A172 (cell line): ENCODE measurements around the gene TBC1D14. TPM values are rescaled to one million over a fixed set of nuclear protein-coding genes. Genes with fewer than 3 reads are reported as not detected.

Experiments
- DNase-seq: peaks from one replicate; pipeline ENCODE4 v3.0.0-alpha.2; 2015; ENCODE audit warnings: low spot score
- total RNA-seq: library from RNA; depleted of rRNA; stranded (reverse); fragments of >200 nt; shearing (Covaris generic); gene quantifications from 2 replicates; pipeline ENCODE4 v1.2.3, GENCODE V29; 2014

TBC1D14 gene
- total RNA-seq, 1 experiment from 2014 or later: 59.1 TPM

DNA sequence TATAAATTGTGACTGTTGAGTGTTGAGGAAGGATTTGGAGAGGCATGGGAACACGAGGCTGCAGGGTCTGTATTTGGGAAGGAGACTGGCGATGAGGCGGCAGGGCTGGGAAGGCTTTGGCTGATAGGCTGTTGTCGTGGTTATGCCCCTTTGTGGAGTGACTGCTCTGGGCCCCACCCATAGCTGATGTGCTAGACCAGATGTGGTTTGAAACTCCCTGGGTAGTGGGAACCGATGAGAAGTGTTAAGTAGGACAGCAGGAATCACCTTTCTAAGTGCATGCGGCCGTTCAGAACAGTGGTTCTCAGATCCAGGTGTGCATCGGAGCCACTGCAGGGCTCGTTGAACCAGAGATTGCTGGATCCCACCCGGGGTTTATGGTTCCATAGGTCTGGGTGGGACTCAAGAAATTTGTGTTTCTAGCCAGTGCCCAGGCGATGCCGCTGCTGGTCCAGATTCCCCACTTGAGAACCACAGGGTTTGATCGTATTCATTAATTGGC is 42.3 kb downstream of the TBC1D14 start:
- DNase-seq: no peak

DNA sequence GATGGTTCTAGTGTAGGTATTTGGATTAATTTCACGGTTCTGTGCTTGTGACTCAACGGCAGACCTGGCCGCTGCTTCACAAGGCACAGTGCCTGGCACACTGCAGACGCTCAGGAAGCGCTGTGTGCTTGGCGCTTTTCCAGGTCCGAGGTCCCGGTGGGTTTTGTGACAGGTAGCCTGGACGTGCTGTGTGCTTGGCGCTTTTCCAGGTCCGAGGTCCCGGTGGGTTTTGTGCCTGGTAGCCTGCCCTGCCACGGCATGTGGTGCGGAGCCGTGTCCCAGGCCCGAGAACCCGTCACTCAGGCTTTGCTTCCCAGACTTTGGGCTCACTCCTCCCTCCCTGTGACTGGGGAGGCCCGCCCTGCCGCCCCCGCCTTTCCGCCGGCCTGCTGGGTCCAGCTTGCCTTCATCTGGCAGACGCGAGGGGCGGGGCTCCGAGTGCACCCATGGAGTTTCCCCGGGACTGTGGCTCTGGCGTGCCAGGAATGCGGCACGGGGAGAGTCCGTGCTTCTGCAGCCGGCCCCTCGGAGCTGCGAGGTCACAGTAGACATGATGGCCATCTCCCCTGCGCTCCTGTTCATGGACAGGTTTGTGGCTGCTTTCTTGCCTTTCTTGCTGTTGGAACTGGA is 44.2 kb downstream of the TBC1D14 start:
- no peak for DNase-seq

DNA sequence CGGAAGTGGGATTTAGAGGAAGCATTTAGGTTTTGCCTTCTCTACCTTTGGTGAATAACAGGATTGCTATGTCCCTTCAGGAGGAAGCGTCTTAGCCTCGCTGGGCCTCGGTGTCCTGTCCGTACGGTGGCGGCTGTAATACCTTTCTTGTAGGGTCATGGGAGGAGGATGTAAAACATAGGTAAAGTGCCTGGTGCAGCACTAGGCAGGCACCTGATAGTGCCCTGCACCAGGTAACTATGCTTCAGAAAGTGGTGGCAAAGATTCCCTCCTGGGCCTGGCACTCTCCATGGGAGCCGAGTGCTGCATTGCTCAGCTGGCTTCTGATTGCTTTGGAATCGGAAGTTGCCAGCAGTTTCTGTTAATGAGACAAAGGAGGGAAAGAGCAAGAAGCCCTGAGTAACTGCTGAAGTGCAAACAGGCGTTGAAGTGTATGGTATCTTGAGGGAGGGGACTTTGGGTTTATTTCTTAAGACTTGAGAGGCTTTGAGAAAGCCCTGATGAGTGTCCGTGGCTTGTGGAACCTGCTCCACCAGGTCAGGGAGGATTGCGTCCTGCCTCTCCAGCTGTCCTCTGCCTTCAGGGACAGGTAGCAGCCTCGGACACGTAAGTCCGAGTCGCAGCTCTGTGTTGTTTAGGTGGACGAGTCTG is 45.8 kb downstream of the TBC1D14 start:
- no peak for DNase-seq

DNA sequence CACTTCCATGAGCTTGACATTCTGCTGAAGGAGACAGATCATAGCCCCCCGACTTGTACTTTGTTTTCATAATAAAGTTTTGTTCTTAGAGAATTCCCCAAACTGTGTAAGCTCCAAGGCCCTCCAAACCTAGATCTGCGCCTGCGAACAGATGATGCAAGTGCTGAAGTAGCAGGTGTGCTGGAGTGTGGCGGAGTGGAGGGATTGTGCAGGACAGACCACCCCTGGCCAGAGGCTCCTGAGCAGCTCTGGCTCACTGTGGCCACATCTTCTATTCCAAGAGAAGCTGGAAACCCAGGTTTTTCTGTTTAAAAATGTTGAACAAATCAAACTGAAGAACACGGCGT is 46.4 kb downstream of the TBC1D14 start:
- no peak for DNase-seq

DNA sequence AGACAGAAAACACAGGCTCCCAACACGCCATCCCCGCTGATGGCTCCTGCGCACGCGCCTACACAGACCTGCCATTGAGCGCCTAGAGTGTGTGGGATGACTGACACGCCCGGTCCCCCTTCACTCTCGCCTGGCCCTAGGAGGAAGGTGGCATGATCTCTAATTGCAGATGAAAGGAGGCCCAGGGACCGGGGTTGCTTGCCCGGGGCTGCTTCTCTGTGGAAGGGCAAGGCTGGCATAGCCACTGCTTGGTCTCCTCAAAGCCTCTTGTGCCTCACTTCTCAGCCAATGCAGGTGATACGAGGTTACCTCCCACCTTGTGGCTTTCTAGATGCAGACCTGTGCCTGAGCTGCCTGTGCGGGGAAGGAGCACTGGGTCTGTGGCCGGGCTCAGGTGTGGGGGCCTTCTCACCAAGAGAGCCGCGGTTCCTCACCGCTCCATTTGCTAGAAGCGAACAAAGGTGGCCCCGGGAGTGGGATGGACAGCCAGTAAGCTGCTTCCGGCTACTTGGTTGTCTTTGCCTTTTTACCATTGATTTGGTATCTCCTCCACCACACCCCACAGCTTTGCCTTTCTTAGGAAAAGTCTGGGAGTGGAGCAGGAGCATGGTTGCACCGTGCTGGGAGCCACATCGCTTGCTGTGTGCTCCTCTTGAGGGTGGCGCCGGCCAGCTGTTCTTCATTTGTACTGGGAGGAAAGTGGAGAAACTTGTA is 47.0 kb downstream of the TBC1D14 start:
- no peak for DNase-seq

DNA sequence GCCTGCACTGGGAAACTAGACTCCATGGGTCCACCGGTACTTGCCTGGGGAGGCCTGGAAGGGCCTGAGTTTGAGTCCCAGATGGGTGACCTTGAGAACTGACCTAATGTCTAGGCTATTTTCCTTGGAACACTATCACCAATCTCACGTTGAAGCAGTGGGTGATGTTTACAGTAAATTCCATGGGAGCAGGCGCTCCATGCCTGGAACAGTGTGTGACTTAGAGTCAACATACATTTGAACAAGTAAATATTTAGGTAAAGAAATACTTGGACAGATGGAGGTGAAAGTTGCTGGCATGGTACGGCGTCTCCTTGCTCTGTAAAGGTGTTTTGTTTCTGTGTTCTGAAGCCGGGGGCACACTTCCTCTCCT is 47.5 kb downstream of the TBC1D14 start:
- DNase-seq: no peak

DNA sequence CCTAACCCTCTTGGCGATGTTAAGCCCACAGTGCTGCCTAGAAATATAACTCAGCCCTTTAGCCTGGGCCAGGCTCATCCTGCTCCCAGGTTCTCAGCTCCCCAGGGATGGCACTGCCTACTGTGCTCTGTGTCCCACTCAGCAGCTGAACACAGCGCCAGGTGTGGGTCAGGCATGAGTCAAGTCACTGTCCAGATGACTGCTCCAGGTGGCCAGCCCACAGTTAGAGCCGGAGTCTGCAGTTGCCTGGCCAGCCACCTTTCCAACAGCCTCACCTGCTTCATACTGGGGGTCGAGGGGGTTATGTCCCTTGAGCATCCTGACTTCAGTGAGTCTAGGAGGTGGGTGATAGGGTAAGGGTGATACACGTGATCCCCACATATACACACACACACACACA is 48.4 kb downstream of the TBC1D14 start:
- DNase-seq: no peak

DNA sequence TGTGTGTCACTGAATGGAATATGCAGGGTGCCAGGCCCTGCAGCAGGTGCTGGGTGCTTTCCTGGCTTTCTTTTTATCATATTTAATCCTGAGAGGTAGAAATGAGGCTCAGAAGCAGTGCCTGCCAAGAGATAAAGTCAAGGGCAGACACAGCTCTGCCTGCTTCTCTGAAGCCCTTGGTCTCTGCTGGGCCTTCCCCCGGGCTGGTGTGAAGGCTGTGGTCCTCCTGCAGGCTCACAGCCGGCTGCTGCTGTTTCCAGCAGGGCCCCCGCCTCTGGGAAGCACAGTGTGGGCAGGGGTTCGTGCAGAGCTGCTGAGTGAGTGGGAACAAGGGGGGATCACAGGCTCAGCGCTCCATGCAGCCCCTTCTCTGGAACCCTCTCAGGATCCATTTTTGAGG is 49.6 kb downstream of the TBC1D14 start:
- no peak for DNase-seq

DNA sequence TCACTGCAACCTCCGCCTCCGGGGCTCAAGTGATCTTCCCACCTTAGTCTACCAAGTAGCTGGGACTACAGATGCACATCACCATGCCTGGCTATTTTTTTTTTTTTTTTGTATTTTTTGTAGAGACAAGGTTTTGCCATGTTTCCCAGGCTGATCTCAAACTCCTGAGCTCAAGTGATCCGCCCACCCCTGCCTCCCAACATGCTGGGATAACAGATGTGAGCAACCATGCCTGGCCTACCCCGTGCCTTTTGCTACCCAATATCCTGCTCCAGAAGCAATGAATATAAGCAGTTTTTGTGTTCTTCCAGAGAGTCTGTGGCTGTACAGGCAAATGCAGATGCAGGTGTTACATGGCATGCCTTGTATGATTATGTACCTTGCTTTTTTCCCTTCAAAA is 50.5 kb downstream of the TBC1D14 start:
- no peak for DNase-seq

DNA sequence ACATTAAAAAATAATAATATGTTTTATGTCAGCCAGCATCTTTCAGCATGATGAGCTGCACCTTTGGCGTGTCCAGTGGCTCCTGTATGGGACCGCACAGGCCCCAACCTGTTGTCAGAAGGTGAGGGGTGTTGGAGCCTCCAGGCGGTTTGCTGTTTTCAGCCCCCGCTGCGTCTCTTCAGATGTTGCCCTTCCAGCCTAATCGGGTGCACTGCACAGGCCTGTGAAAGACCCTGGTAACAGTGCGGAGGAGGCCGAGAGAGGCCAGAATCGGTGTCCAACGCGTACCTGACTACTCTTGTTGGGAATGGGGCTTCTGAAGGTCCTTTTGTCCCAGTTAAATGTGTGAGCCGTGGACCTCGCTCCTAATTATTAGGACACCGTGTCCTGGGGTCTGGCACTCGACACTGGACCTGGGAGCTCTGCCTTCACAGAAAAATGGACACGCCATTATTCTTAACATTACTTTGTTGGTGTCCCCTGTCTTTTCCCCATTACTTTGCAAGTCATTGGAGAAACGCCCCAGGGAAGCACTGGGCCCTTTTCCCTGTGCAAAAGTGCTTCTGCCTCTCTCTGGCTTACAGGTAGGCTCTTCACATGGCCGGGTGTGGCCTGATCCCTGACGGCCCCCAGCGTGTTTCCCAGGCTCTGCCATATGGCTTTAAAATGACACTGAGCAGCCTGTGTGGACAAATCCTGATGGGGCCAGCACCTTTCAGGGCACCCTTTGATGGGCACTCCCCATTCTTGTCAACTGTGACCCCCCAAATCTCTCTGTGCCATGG is 51.2 kb downstream of the TBC1D14 start:
- DNase-seq: no peak

DNA sequence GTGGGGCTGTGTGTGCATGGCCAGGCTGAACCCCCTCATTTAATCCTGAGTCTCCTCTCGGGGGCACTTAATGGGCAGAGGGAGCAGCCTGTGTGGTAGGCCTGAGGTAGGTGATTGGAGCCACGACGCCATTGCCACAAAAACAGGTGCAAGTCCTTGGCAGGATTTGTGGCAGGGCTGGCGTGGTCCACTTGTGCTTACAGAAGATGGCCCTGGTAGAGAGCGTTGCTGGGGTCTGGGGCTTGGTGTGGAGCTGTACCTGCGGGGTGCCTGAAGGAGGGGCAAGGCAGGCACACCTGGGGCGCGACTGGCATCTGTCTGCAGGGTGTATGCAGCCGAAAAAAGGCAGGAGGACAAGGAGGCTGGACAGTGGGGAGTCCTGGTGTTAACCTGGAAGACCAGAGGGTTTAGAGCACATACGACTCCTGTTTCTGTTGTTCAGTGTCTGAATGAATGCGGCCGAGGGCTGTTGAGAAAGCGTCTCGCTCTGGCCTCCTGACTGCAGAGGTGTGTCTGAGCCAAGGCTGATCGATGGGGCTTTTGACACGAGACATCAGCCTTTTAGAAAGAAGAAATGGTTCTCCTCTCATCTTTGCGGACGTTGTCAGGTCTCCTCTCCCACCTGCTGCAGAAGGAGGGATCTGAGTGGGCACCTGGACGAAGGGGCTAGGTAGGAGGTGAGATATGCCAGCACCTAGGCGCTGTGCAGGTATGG is 52.0 kb downstream of the TBC1D14 start:
- DNase-seq: no peak

DNA sequence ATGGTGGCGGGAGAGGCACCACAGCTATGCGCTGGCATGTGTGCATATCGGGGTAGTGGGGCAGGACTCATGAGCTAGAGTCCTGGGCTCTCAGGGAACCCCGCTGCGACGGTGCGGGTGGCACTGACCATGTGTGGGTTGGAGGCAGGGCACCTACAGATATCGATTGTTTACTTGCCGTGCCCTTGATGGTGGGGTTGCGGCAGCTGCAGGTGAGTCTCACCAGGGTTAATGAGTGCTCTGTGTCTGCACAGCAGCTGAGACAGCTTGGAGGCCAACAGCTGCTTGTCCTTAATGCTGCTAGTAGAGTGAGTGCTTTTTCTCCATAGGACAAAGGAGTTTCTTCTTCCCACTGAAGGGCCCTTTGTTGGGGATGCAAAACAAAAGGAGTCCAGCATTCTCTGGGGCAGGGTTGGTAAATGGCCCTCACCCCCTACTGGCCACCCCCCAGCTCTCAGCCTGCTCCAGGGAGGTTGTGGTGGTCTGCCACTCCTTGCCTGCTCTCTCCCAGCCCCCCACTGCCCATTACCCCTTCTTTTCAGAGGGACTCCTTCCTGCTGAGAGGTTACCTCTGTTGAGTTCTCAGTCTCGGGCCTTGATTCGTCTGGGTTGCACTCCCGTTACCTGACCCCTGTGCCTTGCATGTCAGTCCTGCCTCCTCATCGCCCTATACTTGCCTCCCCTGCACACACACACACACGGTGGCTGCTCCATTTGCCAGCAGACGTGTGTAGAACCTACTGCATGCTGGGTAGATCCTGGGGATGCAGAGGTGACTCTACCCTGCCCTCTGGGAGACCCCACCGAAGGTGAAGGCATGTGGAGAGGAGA is 52.8 kb downstream of the TBC1D14 start:
- no peak for DNase-seq

DNA sequence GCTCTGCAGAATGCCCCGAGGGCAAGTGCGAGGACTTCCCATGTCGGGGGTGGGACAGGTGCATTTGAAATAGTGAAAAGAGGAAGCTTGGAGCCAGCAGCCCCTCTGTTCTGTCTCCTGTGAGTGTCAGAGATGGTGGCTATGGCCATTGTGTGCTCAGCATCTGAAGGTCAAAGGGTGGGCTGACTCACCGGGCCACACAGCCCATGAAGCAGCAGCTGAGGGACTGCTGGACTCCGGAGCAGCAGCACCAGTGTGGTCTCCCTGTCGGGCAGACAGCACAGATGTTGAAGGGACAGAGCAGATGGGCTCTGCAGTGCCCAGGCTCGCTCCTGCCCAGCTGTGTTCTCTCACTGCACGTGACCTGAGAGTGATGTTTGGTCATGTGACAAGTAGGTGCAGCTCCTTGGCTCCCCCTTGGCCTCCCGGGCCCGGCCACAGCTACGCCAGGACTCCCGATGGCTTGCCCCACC is 53.5 kb downstream of the TBC1D14 start:
- no peak for DNase-seq

DNA sequence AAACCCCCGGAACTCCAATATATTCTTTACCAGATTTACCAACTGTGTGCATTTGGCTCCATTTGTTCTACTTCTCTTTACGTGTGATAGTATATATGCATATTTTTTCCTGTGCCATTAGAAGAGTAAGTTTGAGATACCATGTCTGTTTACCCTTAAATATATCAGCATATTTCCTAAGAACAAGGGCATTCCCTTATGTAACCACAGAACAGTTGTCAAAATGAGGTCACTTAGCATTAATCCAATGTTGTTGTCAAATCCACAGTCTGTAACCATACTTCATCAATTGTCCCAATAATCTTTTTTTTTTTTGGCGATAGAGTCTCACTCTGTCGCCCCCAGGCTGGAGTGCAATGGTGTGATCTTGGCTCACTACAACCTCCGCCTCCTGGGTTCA is 55.2 kb downstream of the TBC1D14 start:
- no peak for DNase-seq

DNA sequence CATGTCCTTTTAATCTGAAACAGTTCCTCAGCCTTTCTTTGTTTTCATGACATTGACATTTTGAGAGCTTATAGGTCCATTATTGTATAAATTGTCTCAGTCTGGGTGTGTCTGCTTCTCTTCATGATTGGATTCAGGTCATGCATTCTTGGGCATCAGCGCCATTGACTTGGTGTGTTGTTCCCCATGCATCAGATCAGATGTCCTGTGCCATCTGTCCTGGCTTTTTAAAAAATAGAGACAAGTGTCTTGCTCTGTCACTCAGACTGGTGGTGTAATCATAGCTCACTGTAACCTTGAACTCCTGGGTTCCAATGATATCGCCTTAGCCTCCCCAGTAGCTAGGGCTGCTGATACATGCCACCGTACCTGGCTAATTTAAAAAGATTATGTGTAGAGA is 55.7 kb downstream of the TBC1D14 start:
- DNase-seq: no peak

DNA sequence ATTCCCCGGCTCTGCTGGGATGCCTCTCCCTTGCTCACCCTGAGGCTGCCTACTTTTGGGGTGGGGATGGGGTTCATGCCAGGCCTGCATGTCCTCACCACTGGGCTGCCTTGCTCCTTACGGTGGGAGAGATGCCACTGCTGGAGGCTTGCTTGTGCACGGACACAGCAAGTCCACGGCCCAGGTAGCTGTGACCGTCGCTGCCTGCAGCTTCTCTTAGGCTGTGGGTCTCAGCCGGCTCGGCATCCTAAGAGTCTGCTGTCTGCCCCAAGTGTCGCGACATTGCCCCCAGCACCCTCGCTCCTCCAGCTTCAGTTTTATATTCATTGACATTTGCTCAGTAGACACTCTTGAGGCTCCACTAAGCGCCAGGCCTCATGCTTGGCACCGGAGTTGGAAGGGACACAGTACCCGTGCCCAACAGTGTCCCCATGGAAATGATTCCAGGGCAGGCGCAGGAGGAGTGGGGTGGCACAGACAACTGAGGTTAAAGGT is 58.3 kb downstream of the TBC1D14 start:
- DNase-seq: no peak

DNA sequence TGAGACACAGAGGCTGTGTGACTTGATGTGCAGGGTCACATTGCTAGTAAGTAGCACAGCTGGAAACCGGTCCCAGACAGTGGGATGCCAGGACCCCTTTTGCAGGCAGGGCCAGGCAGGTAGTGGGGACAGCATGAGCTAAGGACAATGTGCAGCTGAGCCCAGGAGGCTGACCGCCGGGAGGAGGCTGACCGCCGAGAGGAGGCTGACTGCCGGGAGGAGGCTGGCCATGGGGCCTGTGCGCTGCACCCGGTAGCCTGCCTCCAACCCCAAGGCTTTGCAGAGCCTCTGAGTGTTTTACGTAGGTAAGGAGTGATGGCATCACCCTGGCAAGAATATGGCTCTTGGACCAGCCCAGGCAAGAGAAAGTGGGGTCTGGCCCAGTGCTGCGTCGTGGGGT is 58.9 kb downstream of the TBC1D14 start:
- no peak for DNase-seq

DNA sequence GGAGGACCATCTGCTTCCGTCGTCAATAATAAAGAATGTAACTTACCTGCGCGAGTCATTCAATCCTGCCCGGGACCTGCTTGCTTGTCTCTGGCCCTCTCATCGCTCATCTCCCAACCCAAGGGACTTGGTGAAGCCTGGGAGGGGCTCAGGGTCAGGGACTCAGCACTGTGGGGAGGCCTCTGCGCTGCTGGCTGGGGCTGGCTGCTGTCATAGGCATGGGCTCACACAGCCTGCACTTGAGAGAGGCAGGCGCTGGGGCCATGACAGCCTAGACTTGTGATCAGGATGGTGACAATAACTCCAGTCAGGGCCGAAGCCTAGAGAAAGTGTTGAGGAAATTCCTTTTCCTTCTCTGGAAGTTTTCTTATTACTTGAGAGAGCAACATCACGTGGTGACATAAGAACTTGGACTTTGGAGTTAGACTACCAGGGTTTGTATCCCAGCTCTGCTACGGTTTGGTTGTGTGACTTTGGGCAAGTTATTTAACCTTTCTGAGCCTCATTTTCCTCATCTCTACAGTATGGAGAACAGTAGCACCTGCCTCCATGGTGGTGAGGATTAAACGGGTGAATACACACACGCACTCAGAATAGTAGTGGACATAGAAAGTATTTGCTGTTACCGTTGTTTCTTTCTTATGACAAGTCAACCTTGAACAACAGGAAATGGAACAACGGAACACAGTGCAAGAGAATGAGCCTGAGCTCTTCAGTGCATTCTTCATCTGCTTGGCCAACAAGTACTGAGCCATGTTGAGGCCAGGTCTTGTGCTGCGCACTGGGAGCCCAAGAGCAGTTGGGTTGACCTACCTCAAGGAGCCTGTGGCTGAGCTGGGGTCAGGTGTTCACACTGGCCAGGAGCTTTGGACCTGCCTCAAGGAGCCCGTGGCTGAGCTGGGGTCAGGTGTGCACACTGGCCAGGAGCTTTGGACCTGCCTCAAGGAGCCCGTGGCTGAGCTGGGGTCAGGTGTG is 60.5 kb downstream of the TBC1D14 start:
- no peak for DNase-seq
